Esophagus squamous epithelium (tissue), 4 donors: ENCODE measurements around the gene MAPKAPK3.

Experiments
- CTCF ChIP-seq, 6 experiments: fragments of 450-650 bp in 4 of 6; fragments of 200-600 bp in 2 of 6; sonication (generic) in 2 of 6; IDR thresholded peaks; one replicate each; pipeline ENCODE4 v1.5.1; 2016 to 2019; ENCODE audit warnings: antibody characterized with exemption in 6 of 6, mild to moderate bottlenecking in 4 of 6, moderate library complexity in 4 of 6
- POLR2A ChIP-seq, 4 donors: fragments of 450-650 bp; IDR thresholded peaks; one replicate each; pipeline ENCODE4 v1.6.1; 2017; ENCODE audit warnings: antibody characterized with exemption in 4 of 4, mild to moderate bottlenecking in 4 of 4, moderate library complexity in 3 of 4

DNA sequence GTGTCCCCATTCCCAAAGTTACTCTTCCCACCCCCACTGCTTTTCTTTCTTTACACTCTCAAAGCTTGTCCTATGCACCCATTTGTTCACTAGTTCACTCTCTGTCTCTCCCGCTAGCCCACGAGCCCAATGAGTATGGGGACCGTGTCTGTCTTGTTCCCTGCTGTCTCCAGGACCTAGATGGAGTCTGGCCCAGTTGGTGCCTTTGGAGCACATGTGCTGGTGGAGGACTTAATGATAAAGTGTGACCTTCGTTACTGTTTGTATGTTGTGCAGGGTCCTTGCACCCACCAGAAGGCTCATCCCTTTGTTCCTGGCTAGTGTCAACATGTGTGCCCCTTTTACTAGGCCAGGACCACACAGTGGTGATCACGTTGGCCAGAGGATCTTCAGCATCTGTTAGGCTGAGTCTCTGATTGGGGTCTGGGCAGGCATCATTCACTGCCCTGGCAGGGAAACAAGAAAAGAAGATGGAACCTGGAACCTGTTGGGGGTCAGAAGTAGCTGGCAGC is 12.8 kb upstream of the MAPKAPK3 start:
- TF ChIP-seq CTCF (IDR thresholded peaks at IDR 0.05) (no peak), POLR2A (IDR thresholded peaks at IDR 0.05) (no peak)
